ENCODE measurements around the gene ASB2.

ASB2 gene

GRCh38 chr14:93941293-93941910 lies 35.0 kb downstream of the ASB2 start (continued):
- TF ChIP-seq REST (tag by site-specific recombination; IDR thresholded peaks at IDR 0.05): 0 out of 2 replicates have a peak, but pooled peaks have one; percentile 12
- TF ChIP-seq OSR2 (tag by site-specific recombination; IDR thresholded peaks at IDR 0.05): peak; percentile 48; the same call in 1 of the 2 replicates
- TF ChIP-seq ZFHX2 (tag by site-specific recombination; conservative IDR thresholded peaks at IDR 0.05): 0 out of 2 replicates have a peak, but pooled peaks have one; percentile 12
- peak; percentile 26; the same call in 1 of the 2 replicates for TF ChIP-seq ZNF629 (tag by site-specific recombination; IDR thresholded peaks at IDR 0.05)
- TF ChIP-seq ZNF843 (tag by site-specific recombination; IDR thresholded peaks at IDR 0.05): peak; percentile 77
- TF ChIP-seq SCRT2 (tag by site-specific recombination; IDR thresholded peaks at IDR 0.05): no peak
- no peak for TF ChIP-seq KLF10 (tag by site-specific recombination; IDR thresholded peaks at IDR 0.05)
- 0 out of 2 replicates have a peak, but pooled peaks have one; percentile 47 for TF ChIP-seq GFI1B (tag by site-specific recombination; IDR thresholded peaks at IDR 0.05)
- TF ChIP-seq PATZ1 (tag by site-specific recombination; IDR thresholded peaks at IDR 0.05): peak; percentile 35
- no peak for TF ChIP-seq ZNF639 (tag by site-specific recombination; IDR thresholded peaks at IDR 0.05)
- TF ChIP-seq ZNF624 (tag by site-specific recombination; IDR thresholded peaks at IDR 0.05): no peak
- TF ChIP-seq OVOL3 (tag by site-specific recombination; IDR thresholded peaks at IDR 0.05): no peak
- TF ChIP-seq ZNF398 (tag by site-specific recombination; IDR thresholded peaks at IDR 0.05): peak; percentile 65

GRCh38 chr14:93940437-93940836 lies 35.9 kb downstream of the ASB2 start:
- H3K4me3 ChIP-seq (ENCODE audit: low read depth, low read length): no peak overlapping the region
- ChIA-PET CTCF (interaction anchor here (0.5 to 7.0 kb wide), 34 partner anchors 8 to 1855 kb away, joined by 3 to 111 read pairs (median 6); partner anchors contain the start of genes CCDC197 and OTUB2), POLR2A (interaction anchor here (1.1 kb wide), 1 partner anchor 60 kb away, joined by 3 read pairs; no protein-coding TSS in a partner anchor)
- no peak overlapping the region for H3K27ac ChIP-seq (ENCODE audit: extremely low read depth, low read depth, low read length)
- H3K36me3 ChIP-seq (ENCODE audit: control insufficient read depth in 2 of 2, insufficient read depth in 1 of 2, low read length in 2 of 2): no peaks in the 10 kb centered on the region
- H3K9me3 ChIP-seq (ENCODE audit: control insufficient read depth, insufficient read depth, low read depth, low read length): no peaks in the 10 kb centered on the region
- peaks cover 14% of the 10 kb centered on the region for H3K4me1 ChIP-seq (ENCODE audit: control insufficient read depth, insufficient read depth, low read length)
- TF ChIP-seq OSR2 (tag by site-specific recombination; IDR thresholded peaks at IDR 0.05): peak; percentile 65
- no peak for TF ChIP-seq ZNF2 (tag by site-specific recombination; IDR thresholded peaks at IDR 0.05)
- no peak for TF ChIP-seq ZNF280C (tag by site-specific recombination; IDR thresholded peaks at IDR 0.05)
- no peak for TF ChIP-seq ZNF335 (tag by site-specific recombination; conservative IDR thresholded peaks at IDR 0.05)
- TF ChIP-seq ZNF830 (tag by site-specific recombination; IDR thresholded peaks at IDR 0.05; ENCODE audit: low read depth): no peak
- no peak for TF ChIP-seq ZNF174 (tag by site-specific recombination; IDR thresholded peaks at IDR 0.05)
- no peak for TF ChIP-seq ZBTB6 (tag by site-specific recombination; IDR thresholded peaks at IDR 0.05)
- TF ChIP-seq ZNF768 (tag by site-specific recombination; IDR thresholded peaks at IDR 0.05): 0 out of 2 replicates have a peak, but pooled peaks have one; percentile 68
- TF ChIP-seq ZNF350 (tag by site-specific recombination; IDR thresholded peaks at IDR 0.05): no peak
- TF ChIP-seq ZNF341 (tag by site-specific recombination; IDR thresholded peaks at IDR 0.05; ENCODE audit: low read depth): no peak
- TF ChIP-seq KLF9 (tag by site-specific recombination; IDR thresholded peaks at IDR 0.05; ENCODE audit: low read depth): no peak
- TF ChIP-seq MEIS1 (CRISPR knock-in tag; IDR thresholded peaks at IDR 0.05; ENCODE audit: borderline replicate concordance): no peak

All from HEK293 (cell line).